ENCODE measurements around the gene SLC23A1. TPM values are rescaled to one million over a fixed set of nuclear protein-coding genes. Genes with fewer than 3 reads are reported as not detected.

The SLC23A1 gene
- total and polyA plus RNA-seq, 2 of the 13 experiments (the other 11 are each of a cell fraction or from before 2014, with no cell fraction given) = 6.0 to 6.6 TPM

GRCh38 chr5:139386050-139386438 is 2.9 kb upstream of the SLC23A1 start:
- Histone ChIP-seq H3K79me2 (ENCODE audit: insufficient read depth, low read length) (peaks cover 16% of the 10 kb centered on the region), H3K4me3 (replicated peaks in 1 of 3; ENCODE audit: insufficient read depth in 1 of 3, low read depth in 2 of 3, low read length in 3 of 3) (no peak overlapping the region), H3K4me1 (ENCODE audit: insufficient read depth, low read length) (peaks cover 81% of the 10 kb centered on the region), H3K4me2 (ENCODE audit: low read depth, low read length) (peak overlapping the region; percentile 92), H3K27me3 (ENCODE audit: control insufficient read depth in 1 of 2, insufficient read depth in 2 of 2, low read length in 2 of 2) (no peaks in the 10 kb centered on the region; a peak in 1 of 5 replicates), H3K9ac (ENCODE audit: insufficient read depth, low read depth, low read length) (no peak overlapping the region), H3K36me3 (replicated peaks in 1 of 2; ENCODE audit: control insufficient read depth in 1 of 2, insufficient read depth in 2 of 2, low read length in 2 of 2) (no peaks in the 10 kb centered on the region), H4K20me1 (ENCODE audit: insufficient read depth, low read length) (no peaks in the 10 kb centered on the region), H3K27ac (ENCODE audit: extremely low read length, insufficient read depth, low read length) (no peak overlapping the region), H2AFZ (ENCODE audit: low read length) (no peak overlapping the region), H3K9me3 (ENCODE audit: low read length) (no peaks in the 10 kb centered on the region)
- no peak for DNase-seq (ENCODE audit: low spot score)
- in situ Hi-C loops (cut with HindIII; ENCODE audit: extremely low pct_ligation_motif_present, low pct_unique_long_range_greater_than_20kb) = no loop called here
- 13% methylated on average over 4 of the region's 5 CpGs for WGBS (ENCODE audit: low lambda C conversion rate)
- no peak for ATAC-seq
- no TSS peak for BruUV-seq (replicated peaks)
- intact Hi-C loops (cut with micrococcal nuclease; ENCODE audit: unreplicated experiment) = no loop called here
- peak; percentile 86 for FAIRE-seq
- ChIA-PET POLR2A (interaction anchor here (3.0 kb wide), 1 partner anchor 44 kb away, joined by 12 read pairs; the partner anchor contains the start of gene PAIP2), CTCF (ENCODE audit: low intra/inter-chr PET ratio, low total read pairs) (interaction anchor here (1.3 to 1.9 kb wide), 2 partner anchors 16 to 128 kb away, joined by 4 to 6 read pairs; no protein-coding TSS in a partner anchor)
- TF ChIP-seq ATF4 (CRISPR knock-in tag; IDR thresholded peaks at IDR 0.05) = peak in 1 of 2 experiments; percentile 79; a peak in 1 of 4 replicates
- TF ChIP-seq LCORL (IDR thresholded peaks at IDR 0.05) = no peak
- 0 out of 2 replicates have a peak, but pooled peaks have one; percentile 24 for TF ChIP-seq LCORL (CRISPR knock-in tag; IDR thresholded peaks at IDR 0.05)
- TF ChIP-seq, protein P1, sequence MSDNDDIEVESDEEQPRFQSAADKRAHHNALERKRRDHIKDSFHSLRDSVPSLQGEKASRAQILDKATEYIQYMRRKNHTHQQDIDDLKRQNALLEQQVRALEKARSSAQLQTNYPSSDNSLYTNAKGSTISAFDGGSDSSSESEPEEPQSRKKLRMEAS (IDR thresholded peaks at IDR 0.05) = 0 out of 2 replicates have a peak, but pooled peaks have one; percentile 28
- peak; percentile 89 for TF ChIP-seq CEBPG (CRISPR knock-in tag; IDR thresholded peaks at IDR 0.05)
- TF ChIP-seq CREB3 (CRISPR knock-in tag; IDR thresholded peaks at IDR 0.05) = no peak
- TF ChIP-seq GZF1 (CRISPR knock-in tag; IDR thresholded peaks at IDR 0.05) = no peak
- TF ChIP-seq, protein P2, sequence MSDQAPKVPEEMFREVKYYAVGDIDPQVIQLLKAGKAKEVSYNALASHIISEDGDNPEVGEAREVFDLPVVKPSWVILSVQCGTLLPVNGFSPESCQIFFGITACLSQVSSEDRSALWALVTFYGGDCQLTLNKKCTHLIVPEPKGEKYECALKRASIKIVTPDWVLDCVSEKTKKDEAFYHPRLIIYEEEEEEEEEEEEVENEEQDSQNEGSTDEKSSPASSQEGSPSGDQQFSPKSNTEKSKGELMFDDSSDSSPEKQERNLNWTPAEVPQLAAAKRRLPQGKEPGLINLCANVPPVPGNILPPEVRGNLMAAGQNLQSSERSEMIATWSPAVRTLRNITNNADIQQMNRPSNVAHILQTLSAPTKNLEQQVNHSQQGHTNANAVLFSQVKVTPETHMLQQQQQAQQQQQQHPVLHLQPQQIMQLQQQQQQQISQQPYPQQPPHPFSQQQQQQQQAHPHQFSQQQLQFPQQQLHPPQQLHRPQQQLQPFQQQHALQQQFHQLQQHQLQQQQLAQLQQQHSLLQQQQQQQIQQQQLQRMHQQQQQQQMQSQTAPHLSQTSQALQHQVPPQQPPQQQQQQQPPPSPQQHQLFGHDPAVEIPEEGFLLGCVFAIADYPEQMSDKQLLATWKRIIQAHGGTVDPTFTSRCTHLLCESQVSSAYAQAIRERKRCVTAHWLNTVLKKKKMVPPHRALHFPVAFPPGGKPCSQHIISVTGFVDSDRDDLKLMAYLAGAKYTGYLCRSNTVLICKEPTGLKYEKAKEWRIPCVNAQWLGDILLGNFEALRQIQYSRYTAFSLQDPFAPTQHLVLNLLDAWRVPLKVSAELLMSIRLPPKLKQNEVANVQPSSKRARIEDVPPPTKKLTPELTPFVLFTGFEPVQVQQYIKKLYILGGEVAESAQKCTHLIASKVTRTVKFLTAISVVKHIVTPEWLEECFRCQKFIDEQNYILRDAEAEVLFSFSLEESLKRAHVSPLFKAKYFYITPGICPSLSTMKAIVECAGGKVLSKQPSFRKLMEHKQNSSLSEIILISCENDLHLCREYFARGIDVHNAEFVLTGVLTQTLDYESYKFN (CRISPR knock-in tag; conservative IDR thresholded peaks at IDR 0.05) = 0 out of 2 replicates have a peak, but pooled peaks have one; percentile 16
- TF ChIP-seq, protein P3, sequence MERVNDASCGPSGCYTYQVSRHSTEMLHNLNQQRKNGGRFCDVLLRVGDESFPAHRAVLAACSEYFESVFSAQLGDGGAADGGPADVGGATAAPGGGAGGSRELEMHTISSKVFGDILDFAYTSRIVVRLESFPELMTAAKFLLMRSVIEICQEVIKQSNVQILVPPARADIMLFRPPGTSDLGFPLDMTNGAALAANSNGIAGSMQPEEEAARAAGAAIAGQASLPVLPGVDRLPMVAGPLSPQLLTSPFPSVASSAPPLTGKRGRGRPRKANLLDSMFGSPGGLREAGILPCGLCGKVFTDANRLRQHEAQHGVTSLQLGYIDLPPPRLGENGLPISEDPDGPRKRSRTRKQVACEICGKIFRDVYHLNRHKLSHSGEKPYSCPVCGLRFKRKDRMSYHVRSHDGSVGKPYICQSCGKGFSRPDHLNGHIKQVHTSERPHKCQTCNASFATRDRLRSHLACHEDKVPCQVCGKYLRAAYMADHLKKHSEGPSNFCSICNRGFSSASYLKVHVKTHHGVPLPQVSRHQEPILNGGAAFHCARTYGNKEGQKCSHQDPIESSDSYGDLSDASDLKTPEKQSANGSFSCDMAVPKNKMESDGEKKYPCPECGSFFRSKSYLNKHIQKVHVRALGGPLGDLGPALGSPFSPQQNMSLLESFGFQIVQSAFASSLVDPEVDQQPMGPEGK (CRISPR knock-in tag; IDR thresholded peaks at IDR 0.05) = 0 out of 2 replicates have a peak, but pooled peaks have one; percentile 9
- peak; percentile 63 for TF ChIP-seq GATAD2A (CRISPR knock-in tag; IDR thresholded peaks at IDR 0.05)
- peak; percentile 38; the same call in 1 of the 2 replicates for TF ChIP-seq NR2C2 (CRISPR knock-in tag; IDR thresholded peaks at IDR 0.05; ENCODE audit: borderline replicate concordance)
- no peak for TF ChIP-seq SOX6 (IDR thresholded peaks at IDR 0.05)
- TF ChIP-seq SOX6 (CRISPR knock-in tag; IDR thresholded peaks at IDR 0.05) = 0 out of 2 replicates have a peak, but pooled peaks have one; percentile 17
- peak; percentile 49; the same call in 1 of the 2 replicates for TF ChIP-seq HNF4A (CRISPR knock-in tag; IDR thresholded peaks at IDR 0.05)
- TF ChIP-seq KAT2B (IDR thresholded peaks at IDR 0.05; ENCODE audit: borderline replicate concordance, low read depth, low read length) = no peak
- TF ChIP-seq BCL6 (CRISPR knock-in tag; IDR thresholded peaks at IDR 0.05) = peak; percentile 42; the same call in 1 of the 2 replicates
- peak; percentile 93 for TF ChIP-seq CEBPB (IDR thresholded peaks at IDR 0.05; ENCODE audit: borderline replicate concordance, low read depth, low read length)
- TF ChIP-seq ELF4 (CRISPR knock-in tag; IDR thresholded peaks at IDR 0.05; ENCODE audit: borderline replicate concordance) = no peak
- 0 out of 2 replicates have a peak, but pooled peaks have one; percentile 29 for TF ChIP-seq THAP11 (CRISPR knock-in tag; IDR thresholded peaks at IDR 0.05)

All from HepG2 (cell line).